Measurements from ENCODE around the gene RNASET2.

GRCh38 chr6:167005350-167006159 lies 49.2 kb upstream of the RNASET2 start:
- TF ChIP-seq CHD2 (IDR thresholded peaks at IDR 0.05; ENCODE audit: low read depth, low read length) (no peak), RAD21 (CRISPR knock-in tag; IDR thresholded peaks at IDR 0.05) (no peak)

Measured in HepG2 (cell line).